ENCODE results near the gene KDM6B. TPM values are rescaled to one million over a fixed set of nuclear protein-coding genes. Genes with fewer than 3 reads are reported as not detected.

The KDM6B gene
- total and polyA plus RNA-seq, 9 of the 15 experiments (the other 6 are each of a cell fraction or from before 2014, with no cell fraction given), result 0.01 to 22.9 (median 2.2) TPM

GRCh38 chr17:7836596-7837407 is 2.8 kb downstream of the KDM6B start (continued):
- TF ChIP-seq FOXO4 (CRISPR knock-in tag; IDR thresholded peaks at IDR 0.05) (no peak), NCOA6 (IDR thresholded peaks at IDR 0.05) (no peak), ZNF507 (tag; conservative IDR thresholded peaks at IDR 0.05) (no peak), ETV1 (tag; conservative IDR thresholded peaks at IDR 0.05; ENCODE audit: low read depth) (peak; percentile 26; the same call in 1 of the 2 replicates), PREB (CRISPR knock-in tag; IDR thresholded peaks at IDR 0.05) (0 out of 2 replicates have a peak, but pooled peaks have one; percentile 61), TAF7 (tag; IDR thresholded peaks at IDR 0.05) (no peak), SIRT6 (IDR thresholded peaks at IDR 0.05; ENCODE audit: low read depth, low read length) (no peak), ZFPM2 (CRISPR knock-in tag; IDR thresholded peaks at IDR 0.05) (no peak), PURB (CRISPR knock-in tag; IDR thresholded peaks at IDR 0.05; ENCODE audit: low read depth) (no peak), CBX8 (IDR thresholded peaks at IDR 0.05; ENCODE audit: borderline replicate concordance, extremely low read depth, low read depth, low read length, poor library complexity, severe bottlenecking) (no peak), TARDBP (IDR thresholded peaks at IDR 0.05) (peak; percentile 56; the same call in 1 of the 2 replicates), NONO (IDR thresholded peaks at IDR 0.05; ENCODE audit: low read depth in 2 of 2, low read length in 1 of 2) (peak in 1 of 2 experiments; percentile 52; a peak in 1 of 4 replicates), BACH1 (tag; IDR thresholded peaks at IDR 0.05) (no peak), BCLAF1 (IDR thresholded peaks at IDR 0.05; ENCODE audit: borderline replicate concordance in 1 of 2, control insufficient read depth in 1 of 2, low read depth in 2 of 2, low read length in 1 of 2) (peak in 1 of 2 experiments; percentile 77; a peak in 1 of 4 replicates), SPI1 (IDR thresholded peaks at IDR 0.05; ENCODE audit: borderline replicate concordance, low read depth, low read length) (no peak)
- TF ChIP-seq, protein P1, sequence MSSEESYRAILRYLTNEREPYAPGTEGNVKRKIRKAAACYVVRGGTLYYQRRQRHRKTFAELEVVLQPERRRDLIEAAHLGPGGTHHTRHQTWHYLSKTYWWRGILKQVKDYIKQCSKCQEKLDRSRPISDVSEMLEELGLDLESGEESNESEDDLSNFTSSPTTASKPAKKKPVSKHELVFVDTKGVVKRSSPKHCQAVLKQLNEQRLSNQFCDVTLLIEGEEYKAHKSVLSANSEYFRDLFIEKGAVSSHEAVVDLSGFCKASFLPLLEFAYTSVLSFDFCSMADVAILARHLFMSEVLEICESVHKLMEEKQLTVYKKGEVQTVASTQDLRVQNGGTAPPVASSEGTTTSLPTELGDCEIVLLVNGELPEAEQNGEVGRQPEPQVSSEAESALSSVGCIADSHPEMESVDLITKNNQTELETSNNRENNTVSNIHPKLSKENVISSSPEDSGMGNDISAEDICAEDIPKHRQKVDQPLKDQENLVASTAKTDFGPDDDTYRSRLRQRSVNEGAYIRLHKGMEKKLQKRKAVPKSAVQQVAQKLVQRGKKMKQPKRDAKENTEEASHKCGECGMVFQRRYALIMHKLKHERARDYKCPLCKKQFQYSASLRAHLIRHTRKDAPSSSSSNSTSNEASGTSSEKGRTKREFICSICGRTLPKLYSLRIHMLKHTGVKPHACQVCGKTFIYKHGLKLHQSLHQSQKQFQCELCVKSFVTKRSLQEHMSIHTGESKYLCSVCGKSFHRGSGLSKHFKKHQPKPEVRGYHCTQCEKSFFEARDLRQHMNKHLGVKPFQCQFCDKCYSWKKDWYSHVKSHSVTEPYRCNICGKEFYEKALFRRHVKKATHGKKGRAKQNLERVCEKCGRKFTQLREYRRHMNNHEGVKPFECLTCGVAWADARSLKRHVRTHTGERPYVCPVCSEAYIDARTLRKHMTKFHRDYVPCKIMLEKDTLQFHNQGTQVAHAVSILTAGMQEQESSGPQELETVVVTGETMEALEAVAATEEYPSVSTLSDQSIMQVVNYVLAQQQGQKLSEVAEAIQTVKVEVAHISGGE (CRISPR knock-in tag; IDR thresholded peaks at IDR 0.05), result no peak

All from K562 (cell line).